ENCODE data around the gene SLC38A3. TPM values are rescaled to one million over a fixed set of nuclear protein-coding genes. Genes with fewer than 3 reads are reported as not detected.

Gene SLC38A3
- total and polyA plus RNA-seq, 4 donors = 10.5 to 71.5 (median 55.3) TPM

Small RNA genes within 50 kb of the gene (small RNA-seq; reads per million reads assigned to genes)
- gene MIR566 (ENCODE audit: low replicate concordance) (not detected), gene MIR5787 (ENCODE audit: low replicate concordance) (not detected)

Other genes starting within 250 kb of the SLC38A3 start
- 100 to 1,000 TPM; 223 to 291 TPM for gene RBM5, start 116.4 kb upstream of the SLC38A3 start, total RNA-seq
- 100 to 1,000 TPM; 240 to 366 TPM for gene RBM5, start 116.4 kb upstream of the SLC38A3 start, polyA plus RNA-seq (ENCODE audit: insufficient read length in 2 of 2)
- gene SEMA3F, start 49.9 kb upstream of the SLC38A3 start, total RNA-seq = 10 to 100 TPM in 1 of 2 donors, 1 to 10 TPM in 1; 9.1 to 17.1 TPM
- 10 to 100 TPM; 11.3 to 21.8 TPM for gene SEMA3F, start 49.9 kb upstream of the SLC38A3 start, polyA plus RNA-seq (ENCODE audit: insufficient read length in 2 of 2)
- gene GNAT1, start 13.7 kb upstream of the SLC38A3 start, total RNA-seq = not detected
- under 1 TPM; 0.29 to 0.72 TPM for gene GNAT1, start 13.7 kb upstream of the SLC38A3 start, polyA plus RNA-seq (ENCODE audit: insufficient read length in 2 of 2)
- 100 to 1,000 TPM; 123 to 236 TPM for gene GNAI2, start 30.9 kb downstream of the SLC38A3 start, total RNA-seq
- 100 to 1,000 TPM; 293 to 308 TPM for gene GNAI2, start 30.9 kb downstream of the SLC38A3 start, polyA plus RNA-seq (ENCODE audit: insufficient read length in 2 of 2)
- 100 to 1,000 TPM in 1 of 2 donors, 10 to 100 TPM in 1; 41.2 to 139 TPM for gene SEMA3B, start 63.9 kb downstream of the SLC38A3 start, total RNA-seq
- gene SEMA3B, start 63.9 kb downstream of the SLC38A3 start, polyA plus RNA-seq (ENCODE audit: insufficient read length in 2 of 2) = 10 to 100 TPM; 19.1 to 87.4 TPM
- gene LSMEM2, start 73.8 kb downstream of the SLC38A3 start, total RNA-seq = under 1 TPM in 1 of 2 donors, not detected in 1; 0.44 TPM
- 1 to 10 TPM in 1 of 2 donors, under 1 TPM in 1; 0.43 to 1.1 TPM for gene LSMEM2, start 73.8 kb downstream of the SLC38A3 start, polyA plus RNA-seq (ENCODE audit: insufficient read length in 2 of 2)
- gene IFRD2, start 87.2 kb downstream of the SLC38A3 start, total RNA-seq = 10 to 100 TPM; 15.0 to 40.3 TPM
- gene IFRD2, start 87.2 kb downstream of the SLC38A3 start, polyA plus RNA-seq (ENCODE audit: insufficient read length in 2 of 2) = 10 to 100 TPM; 30.6 to 34.5 TPM
- gene HYAL3, start 94.1 kb downstream of the SLC38A3 start, total RNA-seq = 1 to 10 TPM; 4.2 to 9.7 TPM
- gene HYAL3, start 94.1 kb downstream of the SLC38A3 start, polyA plus RNA-seq (ENCODE audit: insufficient read length in 2 of 2) = 10 to 100 TPM; 14.1 to 14.2 TPM
- 10 to 100 TPM in 1 of 2 donors, 1 to 10 TPM in 1; 4.6 to 12.8 TPM for gene NAA80, start 94.1 kb downstream of the SLC38A3 start, total RNA-seq
- 10 to 100 TPM; 14.3 to 24.4 TPM for gene NAA80, start 94.1 kb downstream of the SLC38A3 start, polyA plus RNA-seq (ENCODE audit: insufficient read length in 2 of 2)
- gene HYAL1, start 98.3 kb downstream of the SLC38A3 start, total RNA-seq = 1 to 10 TPM in 1 of 2 donors, under 1 TPM in 1; 0.69 to 3.2 TPM
- gene HYAL1, start 98.3 kb downstream of the SLC38A3 start, polyA plus RNA-seq (ENCODE audit: insufficient read length in 2 of 2) = 1 to 10 TPM; 1.4 to 4.1 TPM
- gene HYAL2, start 117.5 kb downstream of the SLC38A3 start, total RNA-seq = 10 to 100 TPM; 30.0 to 92.3 TPM
- gene HYAL2, start 117.5 kb downstream of the SLC38A3 start, polyA plus RNA-seq (ENCODE audit: insufficient read length in 2 of 2) = 10 to 100 TPM; 35.9 to 40.3 TPM
- 10 to 100 TPM; 17.0 to 25.9 TPM for gene TUSC2, start 123.0 kb downstream of the SLC38A3 start, total RNA-seq
- 10 to 100 TPM; 48.5 to 50.7 TPM for gene TUSC2, start 123.0 kb downstream of the SLC38A3 start, polyA plus RNA-seq (ENCODE audit: insufficient read length in 2 of 2)
- 10 to 100 TPM; 17.7 to 25.4 TPM for gene RASSF1, start 135.6 kb downstream of the SLC38A3 start, total RNA-seq
- 10 to 100 TPM; 24.2 to 29.2 TPM for gene RASSF1, start 135.6 kb downstream of the SLC38A3 start, polyA plus RNA-seq (ENCODE audit: insufficient read length in 2 of 2)
- 10 to 100 TPM in 1 of 2 donors, 1 to 10 TPM in 1; 8.8 to 54.1 TPM for gene ZMYND10, start 140.5 kb downstream of the SLC38A3 start, total RNA-seq
- gene ZMYND10, start 140.5 kb downstream of the SLC38A3 start, polyA plus RNA-seq (ENCODE audit: insufficient read length in 2 of 2) = 10 to 100 TPM; 28.6 to 40.9 TPM
- 10 to 100 TPM; 22.6 to 33.2 TPM for gene NPRL2, start 145.5 kb downstream of the SLC38A3 start, total RNA-seq
- 10 to 100 TPM; 40.9 to 43.8 TPM for gene NPRL2, start 145.5 kb downstream of the SLC38A3 start, polyA plus RNA-seq (ENCODE audit: insufficient read length in 2 of 2)
- gene CYB561D2, start 145.6 kb downstream of the SLC38A3 start, total RNA-seq = 10 to 100 TPM; 15.3 to 15.5 TPM
- 10 to 100 TPM; 14.8 to 16.1 TPM for gene CYB561D2, start 145.6 kb downstream of the SLC38A3 start, polyA plus RNA-seq (ENCODE audit: insufficient read length in 2 of 2)
- gene TMEM115, start 154.2 kb downstream of the SLC38A3 start, total RNA-seq = 10 to 100 TPM; 21.6 to 49.6 TPM
- 10 to 100 TPM; 44.0 to 44.8 TPM for gene TMEM115, start 154.2 kb downstream of the SLC38A3 start, polyA plus RNA-seq (ENCODE audit: insufficient read length in 2 of 2)

All from spinal cord (tissue), 4 donors.